Mammary epithelial cell (primary cell): ENCODE data around the gene AGAP1.

Experiments
- CTCF ChIP-seq, 2 donors: IDR thresholded peaks in 1 of 2; conservative IDR thresholded peaks in 1 of 2; 2 replicates each; pipeline ENCODE4 v1.5.1; 2011 to 2012; ENCODE audit warnings: inconsistent platforms in 2 of 2, low read length in 2 of 2, mild to moderate bottlenecking in 2 of 2, control low read depth in 1 of 2, low read depth in 1 of 2; ENCODE audit not compliant: insufficient read depth in 1 of 2; ENCODE audit errors: extremely low read depth in 1 of 2
- EZH2 ChIP-seq: IDR thresholded peaks from 2 replicates; pipeline ENCODE4 v1.6.1; 2012; ENCODE audit warnings: low read length, inconsistent platforms, borderline replicate concordance

- no peak for TF ChIP-seq CTCF (conservative IDR thresholded peaks at IDR 0.05 in 1 of 2, IDR thresholded peaks at IDR 0.05 in 1 of 2; ENCODE audit: extremely low read depth in 1 of 2, insufficient read depth in 1 of 2, low read depth in 1 of 2, low read length in 2 of 2)
- TF ChIP-seq EZH2 = no peak
Observed at GRCh38 chr2:236054125-236054524, 560.3 kb downstream of the AGAP1 start.
